GM21825 (cell line): ENCODE results near the gene ZNF135.

Source experiments
- ATAC-seq: cut with Tn5 transposase; IDR thresholded peaks from one replicate; pipeline ENCODE4 v1.9.1; 2021; ENCODE audit warnings: mild to moderate bottlenecking, moderate library complexity; ENCODE audit not compliant: unreplicated experiment

ZNF135 gene

DNA sequence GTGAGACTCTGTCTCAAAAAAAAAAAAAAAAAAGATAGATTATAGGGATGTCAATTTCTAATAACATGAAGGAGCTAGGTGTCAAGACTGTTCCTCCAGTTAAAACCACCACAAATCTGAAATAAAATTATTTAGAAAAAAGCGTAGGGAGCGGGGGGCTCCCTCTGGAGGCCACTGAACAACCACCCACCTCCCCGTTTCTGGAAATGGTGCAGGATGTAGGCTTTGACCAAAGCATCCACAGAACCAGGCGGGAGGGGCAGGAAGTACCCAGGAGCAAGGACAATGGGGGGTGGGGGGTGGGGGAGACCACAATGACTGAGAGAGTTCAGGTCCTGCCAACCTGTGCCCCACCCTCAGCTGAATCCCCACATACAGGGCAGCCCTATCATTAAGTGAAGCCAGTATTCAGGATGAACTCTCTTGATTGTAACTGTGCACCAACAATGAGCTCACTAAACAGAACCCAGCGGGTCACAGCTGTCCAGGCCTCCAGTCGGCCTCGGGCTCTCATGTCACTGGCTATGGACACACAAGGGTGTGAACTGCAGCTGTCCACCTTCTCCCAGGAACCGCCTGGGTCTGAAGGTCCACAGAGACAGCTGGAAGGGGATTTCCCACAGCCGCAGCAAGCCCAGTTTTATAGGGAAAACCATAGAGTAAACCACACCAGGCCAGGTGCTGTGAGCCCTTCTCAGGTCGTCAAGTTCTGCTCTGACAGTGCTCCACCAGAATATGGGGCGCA, 32.3 kb downstream of the ZNF135 start:
- no peak for ATAC-seq

DNA sequence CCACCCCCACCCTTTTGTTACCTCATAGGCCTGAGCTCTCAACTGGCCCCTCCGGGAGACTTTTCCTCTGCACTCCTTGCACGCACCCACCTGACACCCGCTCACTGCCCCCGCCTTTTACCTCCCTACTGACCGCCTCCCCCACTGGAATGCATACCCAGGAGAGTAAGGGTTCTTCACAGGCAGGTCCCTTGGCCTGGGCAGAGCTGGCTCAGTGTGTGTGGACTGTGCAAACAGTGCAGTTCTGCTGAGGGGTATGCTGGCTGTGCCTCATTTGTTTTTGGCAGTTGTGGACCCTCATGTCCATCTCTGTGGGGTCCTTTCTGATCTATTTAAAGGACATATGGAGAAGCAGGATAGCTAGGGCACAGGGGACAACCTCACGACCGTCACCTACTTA, 34.0 kb downstream of the ZNF135 start:
- no peak for ATAC-seq

DNA sequence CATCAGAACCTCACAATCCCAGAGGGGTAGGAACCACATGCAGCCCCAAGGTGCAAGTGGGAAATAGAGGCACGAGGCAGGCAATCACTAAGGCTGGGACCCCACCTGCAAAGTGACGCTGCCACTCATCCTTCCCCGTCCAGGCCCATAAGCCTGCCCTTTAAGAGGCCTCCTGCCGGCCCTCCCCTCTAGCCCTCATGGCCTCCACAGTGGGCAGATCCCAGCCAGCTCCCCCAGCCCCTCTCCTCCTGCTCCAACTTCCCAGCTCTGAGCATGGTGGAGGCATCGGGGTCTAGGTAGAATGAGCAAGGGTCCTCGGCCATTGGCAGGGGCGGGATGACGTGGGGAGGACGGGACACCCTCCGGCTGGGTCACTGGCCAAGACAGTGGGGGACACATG, 36.2 kb downstream of the ZNF135 start:
- no peak for ATAC-seq

DNA sequence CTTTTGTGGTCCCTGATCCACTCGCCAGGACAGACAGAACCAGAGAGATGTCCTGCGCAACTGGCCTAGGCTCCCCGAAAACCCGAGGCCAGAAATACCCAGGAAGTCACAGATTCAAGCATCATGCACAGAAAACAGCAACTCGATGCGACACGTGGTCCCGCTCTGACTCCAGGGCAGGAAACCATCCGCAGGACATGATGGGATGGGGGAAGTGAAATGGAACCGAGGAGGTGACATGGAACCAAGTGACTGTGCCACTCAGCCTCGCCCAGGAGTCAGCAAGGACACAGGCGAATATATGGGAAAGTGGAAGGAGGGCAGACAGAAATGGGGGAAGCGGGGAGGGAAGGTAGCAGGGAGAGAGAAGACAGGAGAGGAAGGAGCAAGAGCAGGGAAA, 37.8 kb downstream of the ZNF135 start:
- no peak for ATAC-seq

DNA sequence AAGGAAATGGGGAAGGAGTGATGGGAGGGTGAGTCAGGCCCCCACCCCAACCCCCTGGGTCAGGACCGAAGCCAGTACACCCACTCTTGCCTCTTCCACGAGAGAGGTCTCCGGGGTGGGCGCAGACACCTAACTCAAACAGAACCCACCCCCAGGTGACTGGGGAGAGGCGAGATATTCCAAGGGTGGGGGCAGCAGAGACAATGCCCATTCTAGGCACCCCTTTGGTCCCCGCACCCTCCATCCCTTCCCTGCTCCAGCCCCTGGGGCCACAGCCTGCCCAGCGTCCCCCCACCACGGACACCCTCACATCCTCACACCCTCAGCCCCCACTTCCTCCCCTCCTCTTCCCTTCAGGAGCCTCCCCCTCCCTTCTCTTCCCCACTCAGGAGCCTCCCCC, 38.3 kb downstream of the ZNF135 start:
- no peak for ATAC-seq

DNA sequence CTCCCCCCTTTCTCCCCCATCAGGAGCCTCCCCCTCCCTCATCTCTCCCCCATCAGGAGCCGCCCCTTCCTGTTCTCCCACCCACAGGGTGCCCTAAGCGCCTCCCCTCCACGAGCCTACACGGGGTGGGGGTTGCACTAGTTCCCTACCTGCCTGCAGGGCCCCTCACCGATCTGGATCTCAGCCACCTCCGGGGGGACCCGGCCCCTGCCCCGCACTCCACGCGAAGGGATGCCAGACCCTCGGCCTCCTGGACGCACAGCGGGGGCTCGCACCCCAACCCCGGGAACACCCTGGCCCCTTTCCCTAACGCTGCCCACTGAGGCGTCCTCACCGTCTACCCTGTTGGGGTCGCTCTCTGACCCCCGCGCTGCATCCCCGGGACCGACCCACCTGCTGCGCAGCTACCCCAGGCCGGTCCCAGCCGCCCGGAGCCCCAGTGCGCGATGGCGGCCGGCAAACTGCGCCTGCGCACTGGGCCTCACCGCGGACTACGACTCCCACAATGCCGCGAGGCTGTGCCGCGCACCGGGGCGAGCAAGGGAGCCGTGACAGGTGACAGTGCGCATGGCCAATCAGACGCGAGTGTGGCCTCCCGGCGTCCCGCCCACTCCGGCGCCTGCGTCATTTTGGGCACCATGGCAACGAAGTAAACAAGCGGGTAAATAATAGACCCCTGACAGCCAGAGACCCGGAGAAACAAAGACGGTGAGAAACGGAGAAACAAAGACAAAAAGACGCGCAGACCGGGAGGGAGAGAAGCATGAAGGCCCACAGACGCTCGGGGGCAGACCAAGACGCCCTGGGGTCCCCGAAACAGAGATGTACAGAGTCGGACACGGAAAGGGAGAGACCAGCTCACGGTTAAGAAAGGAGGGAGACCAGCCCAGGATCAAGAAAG, 38.9 kb downstream of the ZNF135 start, which contains the start of gene ZSCAN18:
Gene ZSCAN18, minus strand, starts transcription at position 451 of the 901 bp plus-strand sequence. CDS start 7,964 bp downstream, outside the sequence.
- ATAC-seq = peak; percentile 92

GRCh38 chr19:58098682-58098998, 39.6 kb downstream of the ZNF135 start:
- ATAC-seq = no peak

GRCh38 chr19:58107778-58108545, 48.9 kb downstream of the ZNF135 start:
- ATAC-seq = no peak

DNA sequence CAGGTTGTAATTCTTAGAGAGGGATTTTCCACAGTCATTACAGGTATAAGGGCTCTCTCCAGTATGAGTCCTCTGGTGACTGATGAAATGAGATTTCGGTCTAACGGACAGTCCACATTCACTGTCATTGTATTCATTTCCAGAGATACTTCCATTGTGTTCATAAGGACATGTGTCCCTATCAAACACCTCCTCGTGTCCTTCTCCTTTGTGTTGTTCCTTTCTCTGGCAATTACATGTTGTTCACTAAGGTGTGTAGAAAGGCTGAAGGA, 49.4 kb downstream of the ZNF135 start:
- ATAC-seq = no peak

- no peak for ATAC-seq
These were observed 58.9 kb downstream of the ZNF135 start for GRCh38 chr19:58117841-58118575.

DNA sequence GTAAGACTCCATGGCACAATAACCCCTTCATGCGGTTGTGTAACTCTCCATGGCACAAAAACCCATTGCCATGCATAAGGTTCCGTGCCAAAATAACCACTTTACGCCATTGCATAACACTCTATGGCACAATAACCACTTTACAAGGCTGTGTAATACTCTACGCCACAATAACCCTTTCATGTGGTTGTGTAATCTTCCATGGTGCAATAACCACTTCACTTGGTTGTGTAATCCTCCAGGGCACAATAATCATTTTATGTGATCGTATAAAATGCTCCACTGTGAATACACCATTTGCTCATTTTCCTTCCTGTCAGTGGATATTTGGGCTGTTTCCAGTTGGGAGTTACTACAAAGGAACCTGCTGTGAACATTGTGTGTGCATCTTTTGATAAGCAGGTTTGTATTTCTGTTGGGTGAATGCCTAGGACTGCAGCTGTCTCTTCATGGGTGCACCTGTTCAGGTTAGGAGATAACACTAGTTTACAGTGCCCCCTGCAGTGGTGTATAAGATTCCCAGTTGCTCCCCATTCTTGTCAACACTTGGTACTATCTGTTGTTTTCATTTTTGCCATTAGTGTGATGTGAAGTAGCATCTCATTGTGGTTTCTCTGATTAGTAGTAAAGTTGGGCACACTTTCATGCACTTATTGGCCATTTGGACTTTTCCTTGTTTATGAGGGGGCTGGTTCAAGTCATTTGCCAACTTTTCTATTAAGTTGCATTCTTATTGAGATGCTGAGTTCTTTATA, 60.1 kb downstream of the ZNF135 start:
- no peak for ATAC-seq
